GM18858 (cell line): Measurements from ENCODE around the gene CSNK2B.

Experiments
- ATAC-seq: cut with Tn5 transposase; IDR thresholded peaks from one replicate; pipeline ENCODE4 v1.9.1; 2021; ENCODE audit not compliant: unreplicated experiment

Gene CSNK2B

DNA sequence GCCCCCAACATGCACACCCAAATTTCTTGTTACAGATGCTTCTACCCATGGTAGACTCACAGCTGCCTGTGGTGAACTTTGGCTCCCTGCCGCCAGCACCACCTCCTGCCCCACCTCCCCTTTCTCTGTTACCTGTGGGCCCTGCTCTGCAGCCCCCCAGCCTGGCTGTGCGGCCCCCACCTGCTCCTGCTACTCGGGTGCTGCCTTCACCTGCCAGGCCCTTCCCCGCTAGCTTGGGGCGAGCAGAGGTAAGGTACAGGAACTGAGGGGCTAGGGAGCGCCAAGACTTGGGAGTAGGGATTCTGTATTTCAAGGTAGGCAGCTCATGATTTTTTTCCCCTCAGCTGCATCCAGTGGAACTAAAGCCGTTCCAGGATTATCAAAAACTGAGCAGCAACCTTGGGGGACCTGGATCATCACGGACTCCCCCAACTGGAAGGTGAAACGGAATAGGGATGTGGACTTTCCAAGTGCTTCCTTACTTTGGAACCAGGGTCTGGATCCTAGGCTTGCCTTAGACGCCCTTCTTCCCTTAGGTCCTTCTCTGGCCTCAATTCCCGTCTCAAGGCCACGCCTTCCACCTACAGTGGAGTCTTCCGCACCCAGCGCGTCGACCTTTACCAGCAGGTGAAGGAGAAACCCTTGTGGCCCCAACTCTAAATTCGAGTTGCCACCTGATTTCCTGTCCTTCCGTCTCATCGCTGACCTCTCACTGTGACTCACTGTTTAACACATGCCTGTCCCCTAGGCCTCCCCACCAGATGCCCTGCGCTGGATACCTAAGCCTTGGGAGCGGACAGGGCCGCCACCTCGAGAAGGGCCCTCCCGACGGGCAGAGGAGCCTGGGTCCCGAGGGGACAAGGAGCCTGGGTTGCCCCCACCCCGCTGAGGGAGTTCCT is 28.9 kb upstream of the CSNK2B start:
- no peak for ATAC-seq

DNA sequence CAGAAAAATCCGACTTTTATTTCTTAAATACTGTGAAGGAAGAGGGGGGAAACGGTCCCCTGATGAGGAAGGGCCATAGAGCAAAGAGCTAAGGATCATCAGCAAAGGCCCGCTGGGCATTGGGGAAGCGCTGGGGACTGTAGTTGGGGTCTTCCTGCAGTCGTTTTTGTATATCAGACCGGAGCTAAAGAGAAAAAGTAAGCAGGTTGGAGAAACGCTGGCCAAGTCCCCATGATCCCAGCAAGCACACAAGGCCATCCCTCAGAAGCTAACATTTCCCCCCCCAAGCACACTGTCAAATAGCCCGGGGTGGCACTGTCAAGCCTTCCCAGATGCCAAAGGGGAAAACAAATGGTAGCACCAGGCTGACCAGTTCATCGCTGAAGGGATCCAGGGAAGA is 26.8 kb upstream of the CSNK2B start:
- no peak for ATAC-seq

DNA sequence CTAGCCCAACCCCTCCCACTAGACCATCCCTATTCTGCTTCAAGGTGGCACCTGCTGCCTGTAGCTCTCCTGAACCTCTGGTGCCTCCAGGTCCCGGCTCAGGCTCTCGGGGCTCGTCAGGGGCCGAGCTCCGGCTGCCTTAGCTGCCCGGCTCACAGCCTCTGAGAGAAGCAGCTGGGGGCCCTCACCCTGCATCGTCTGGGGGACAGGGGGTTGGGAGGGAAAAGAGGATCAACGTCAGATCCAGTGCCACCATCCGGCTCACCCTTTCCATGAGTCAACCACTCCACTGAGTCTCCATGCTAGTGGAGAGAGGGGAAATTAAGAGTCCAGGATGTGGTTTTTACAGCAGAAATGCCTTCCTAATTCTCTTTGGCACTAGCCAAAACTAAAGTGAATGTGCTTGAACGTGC is 26.4 kb upstream of the CSNK2B start:
- ATAC-seq, result no peak

DNA sequence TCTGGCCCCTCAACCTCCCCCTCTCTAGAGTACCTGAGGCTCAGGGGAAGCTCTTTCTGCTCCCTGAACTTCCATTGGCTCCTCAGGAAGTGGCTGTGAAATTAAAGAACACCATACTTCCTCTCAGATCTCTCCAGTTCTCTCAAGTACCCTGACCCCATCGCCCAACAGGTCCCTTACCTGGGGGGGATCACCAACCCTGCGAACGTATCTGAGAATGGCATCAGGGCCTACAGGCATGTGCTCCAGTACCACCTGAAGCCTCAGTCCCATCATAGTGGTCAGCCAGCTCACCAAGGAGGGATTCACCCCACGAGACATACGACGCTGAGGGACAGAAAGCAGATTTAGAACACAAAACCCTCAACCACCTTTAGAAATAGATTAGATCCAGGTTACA is 25.3 kb upstream of the CSNK2B start:
- ATAC-seq, result no peak

DNA sequence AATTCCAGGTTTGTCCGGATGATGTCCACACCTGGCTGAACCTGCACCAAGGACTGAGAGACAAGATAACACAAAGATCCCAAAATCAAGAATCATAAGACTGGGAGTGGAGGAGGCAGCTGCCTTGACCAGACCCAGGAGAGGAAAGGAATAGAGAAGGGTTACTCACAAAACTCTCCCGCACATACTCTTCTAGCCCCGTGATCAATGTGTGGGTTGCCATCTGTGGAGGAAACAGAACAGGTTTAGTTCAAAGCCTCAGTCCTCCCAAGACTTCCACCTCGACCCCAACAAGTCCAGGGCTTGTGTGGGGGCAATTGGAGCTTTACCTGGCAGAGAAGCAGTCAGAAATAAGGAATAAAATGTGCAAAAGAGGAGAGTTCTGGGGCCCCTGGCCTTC is 24.5 kb upstream of the CSNK2B start:
- ATAC-seq, result no peak

DNA sequence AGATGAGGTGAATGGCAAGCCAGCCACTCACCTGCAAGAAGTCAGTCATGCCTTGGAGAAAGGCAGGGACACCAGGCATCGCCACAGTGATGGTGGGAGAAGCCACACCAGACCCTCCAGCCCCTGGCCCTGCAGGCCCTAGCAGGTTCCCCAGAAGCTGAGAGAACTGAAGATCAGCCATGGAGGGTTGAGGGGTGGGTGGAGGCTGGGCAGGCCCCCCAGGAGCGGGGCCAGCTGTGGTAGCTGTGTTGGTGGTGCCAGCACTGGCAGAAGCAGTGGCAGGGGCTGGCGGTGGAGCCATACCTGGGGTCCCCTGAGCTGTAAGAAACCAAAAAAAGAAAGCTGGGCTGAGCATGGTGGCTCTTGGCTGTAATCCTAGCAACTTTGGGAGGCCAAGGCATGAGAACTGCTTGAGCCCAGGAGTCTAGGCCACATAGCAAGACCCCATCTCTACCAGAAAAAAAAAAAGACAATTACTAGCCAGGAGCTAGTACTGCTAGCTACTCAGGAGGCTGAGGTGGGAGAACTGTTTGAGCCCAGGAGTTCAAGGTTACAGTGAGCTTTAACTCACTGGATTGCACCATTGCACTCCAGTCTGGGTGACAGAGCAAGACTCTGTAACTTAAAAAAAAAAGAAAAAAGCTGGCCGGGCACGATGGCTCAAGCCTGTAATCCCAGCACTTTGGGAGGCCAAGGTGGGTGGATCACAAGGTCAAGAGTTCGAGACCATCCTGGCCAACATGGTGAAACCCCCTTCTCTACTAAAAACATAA is 22.9 kb upstream of the CSNK2B start:
- ATAC-seq, result no peak

DNA sequence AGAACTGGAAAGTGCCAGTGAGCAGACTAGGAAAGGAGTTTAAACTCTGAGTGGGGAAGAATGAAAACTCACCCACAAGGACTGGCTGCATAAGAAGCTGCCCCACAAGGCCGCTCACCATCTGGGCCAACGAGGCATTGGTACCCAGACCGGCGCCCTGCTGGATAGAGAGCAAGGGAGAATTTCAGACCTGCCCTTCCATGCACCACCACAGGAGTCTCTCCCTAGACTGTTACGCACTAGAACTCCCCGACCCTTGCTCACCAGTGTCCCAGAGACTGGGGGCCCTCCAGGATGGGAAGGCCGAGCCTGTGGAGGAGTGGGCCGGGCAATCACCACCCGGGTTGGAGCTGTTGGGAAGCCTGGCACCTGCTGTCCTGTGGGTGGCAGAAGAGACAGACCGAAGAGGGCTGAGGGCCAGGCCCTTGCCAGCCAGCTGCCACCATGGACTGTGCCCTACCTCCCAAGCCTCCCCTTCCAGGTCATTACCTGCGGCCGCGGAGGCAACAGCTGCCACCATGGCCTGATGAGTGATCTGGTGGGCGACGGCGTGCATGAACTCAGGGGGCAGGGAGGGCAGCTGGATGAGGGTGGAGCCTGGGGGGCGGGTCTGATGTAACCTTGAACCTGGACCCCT is 21.9 kb upstream of the CSNK2B start:
- no peak for ATAC-seq

DNA sequence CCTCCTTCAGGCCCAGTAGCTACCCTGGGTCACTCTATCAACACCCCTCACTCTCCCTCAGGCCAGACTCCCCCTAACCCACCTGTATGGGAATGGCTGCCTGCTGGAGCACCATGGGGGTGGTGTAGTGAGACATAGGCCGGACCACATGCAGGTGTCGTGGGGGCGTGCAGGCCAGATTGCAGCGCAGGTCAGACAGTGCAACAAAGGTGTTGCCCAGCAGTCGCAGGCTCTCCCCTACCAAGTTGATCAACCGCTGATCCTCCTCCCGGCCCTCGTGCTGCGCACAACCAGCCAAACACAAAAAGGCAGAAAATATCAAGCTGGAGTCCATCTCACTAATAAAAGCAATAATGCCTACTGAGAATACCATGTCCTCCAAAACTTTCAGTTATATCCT is 20.6 kb upstream of the CSNK2B start:
- ATAC-seq, result no peak

DNA sequence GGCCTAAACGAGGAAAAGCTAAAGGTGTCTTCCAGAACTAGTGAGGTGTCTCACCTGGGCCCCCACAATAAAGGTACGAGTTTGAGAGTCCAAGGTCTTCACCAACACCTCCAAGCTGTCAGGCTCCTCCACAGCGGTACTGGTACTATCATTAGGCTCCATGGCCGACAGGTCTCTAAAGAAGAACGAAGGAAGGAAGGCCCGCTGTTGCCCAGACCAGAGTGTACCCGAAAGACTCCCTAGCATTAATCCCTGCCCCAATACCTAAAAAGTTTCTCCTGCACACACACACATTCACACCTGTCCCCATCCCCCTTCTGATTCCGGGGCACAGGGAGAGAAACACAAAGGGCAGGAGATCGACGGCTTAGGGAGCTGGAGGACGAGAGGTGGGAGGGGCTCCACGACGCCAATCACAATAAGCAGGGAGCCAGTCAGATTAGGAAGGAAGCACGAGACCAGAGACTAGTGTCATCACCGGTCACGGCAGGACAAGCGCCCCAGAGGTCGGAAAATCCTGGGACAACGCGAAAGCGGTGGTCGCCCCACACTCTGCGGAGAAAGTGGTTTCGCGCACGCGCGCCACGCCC is 14.2 kb upstream of the CSNK2B start:
- peak; percentile 22 for ATAC-seq

DNA sequence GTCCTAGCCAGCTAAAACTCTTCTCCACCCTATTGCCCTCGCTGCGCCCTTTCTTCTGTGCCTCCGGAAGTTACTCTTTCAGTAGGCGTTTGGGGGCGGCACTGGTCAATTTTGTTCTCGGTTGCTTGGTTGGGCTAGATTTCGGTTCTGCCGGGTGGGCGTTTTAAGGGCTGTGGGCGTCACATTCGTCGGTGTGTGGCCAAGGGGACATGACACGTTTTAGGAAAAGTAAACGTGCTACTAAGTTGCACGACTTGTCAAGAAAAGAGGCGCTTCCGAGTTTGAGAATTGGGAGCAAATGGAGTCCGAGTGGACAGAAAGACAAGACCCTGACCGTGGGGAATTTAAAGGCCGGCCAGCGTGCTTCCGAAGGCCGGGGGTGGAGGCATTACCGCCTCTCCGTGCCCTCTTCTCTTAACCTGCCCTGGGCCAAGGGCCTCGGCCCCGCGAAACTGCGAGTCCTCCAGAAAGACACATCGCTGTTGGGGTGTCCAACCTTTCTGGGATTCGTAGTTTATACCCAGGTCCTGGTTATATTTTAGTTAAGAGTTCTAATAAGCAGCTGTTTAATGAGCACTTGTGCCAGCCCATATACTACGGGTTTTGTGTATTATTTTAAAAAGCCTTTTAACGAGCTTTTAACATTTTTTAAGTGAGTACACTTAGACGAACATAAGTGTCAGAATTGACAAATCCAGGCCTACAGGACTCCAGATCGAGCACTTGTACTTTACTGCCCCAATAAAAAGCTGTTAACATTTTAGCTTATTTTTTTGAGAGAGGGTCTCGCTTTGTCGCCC is 12.8 kb upstream of the CSNK2B start:
- peak; percentile 36 for ATAC-seq

DNA sequence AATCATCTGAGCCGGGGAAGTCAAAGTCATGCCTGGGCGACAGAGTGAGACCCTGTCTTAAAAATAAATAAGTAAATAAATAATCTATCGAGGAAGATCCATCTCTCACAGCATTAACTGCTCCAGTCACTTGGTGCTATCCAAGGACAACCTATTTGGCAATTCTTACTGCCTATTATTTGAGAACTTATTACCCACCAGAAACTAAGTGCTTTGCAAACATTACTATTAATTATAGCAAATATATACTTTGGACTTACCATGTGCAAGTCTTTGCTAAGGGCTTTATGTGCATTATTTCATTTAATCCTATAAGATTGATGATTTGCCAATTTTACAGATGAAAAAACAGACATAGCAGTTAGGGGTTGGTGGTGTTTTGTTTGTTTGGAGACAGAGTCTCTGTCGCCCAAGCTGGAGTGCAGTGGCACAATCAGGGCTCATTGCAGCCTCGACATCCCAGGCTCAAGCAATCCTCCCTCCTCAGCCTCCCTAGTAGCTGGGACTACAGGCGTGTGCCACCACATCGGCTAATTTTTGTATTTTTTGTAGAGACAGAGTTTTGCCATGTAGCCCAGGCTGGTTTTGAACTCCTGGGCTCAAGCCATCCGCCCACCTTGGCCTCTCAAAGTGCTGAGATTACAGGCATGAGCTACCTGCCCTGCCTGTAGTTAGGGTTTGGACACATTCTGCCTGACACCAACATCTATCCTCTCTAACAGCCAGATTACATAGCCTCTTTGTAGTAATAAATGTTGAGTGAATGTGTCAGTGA is 11.1 kb upstream of the CSNK2B start:
- ATAC-seq, result no peak

DNA sequence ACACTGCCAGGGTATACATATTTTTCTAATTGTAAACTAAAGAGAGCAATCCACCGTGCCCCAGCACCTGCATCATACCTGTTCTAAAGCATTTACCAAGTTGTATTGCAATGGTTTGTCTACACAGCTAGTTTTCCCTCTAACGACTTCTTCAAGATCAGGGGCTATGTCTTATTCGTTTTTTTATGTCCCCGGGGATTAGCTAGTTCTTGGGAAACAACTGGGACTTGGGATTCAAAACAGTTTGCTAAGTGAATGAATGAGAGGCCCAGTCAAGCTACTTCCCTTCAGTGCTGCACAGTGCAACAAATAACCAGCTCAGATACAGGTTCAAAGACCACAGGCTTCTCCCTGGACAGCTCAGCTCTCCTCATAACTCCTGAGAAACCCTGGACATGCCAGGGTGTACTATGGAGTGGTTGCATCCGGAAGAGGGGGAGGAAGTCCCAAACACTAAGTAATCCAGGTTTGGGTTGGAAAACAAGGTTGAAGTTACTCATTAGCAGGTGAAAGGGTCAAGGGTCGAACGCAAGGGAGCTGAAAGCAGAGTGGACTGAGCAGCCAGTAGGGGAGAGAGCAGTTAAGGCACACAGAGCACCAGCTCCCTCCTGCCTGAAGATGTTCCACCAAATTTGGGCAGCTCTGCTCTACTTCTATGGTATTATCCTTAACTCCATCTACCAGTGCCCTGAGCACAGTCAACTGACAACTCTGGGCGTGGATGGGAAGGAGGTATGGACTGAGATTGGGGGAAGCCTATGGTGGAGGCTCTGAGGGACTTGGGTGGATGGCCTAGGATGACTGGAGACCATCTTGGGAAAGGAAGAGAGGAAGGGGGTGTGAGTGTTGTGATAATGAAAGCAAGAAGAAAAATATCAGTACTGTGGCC is 10.3 kb upstream of the CSNK2B start, which contains the start of gene APOM:
TSS of gene APOM (plus strand) at position 546 of the 889 bp plus-strand sequence. CDS start at position 619, 73 bp downstream.
- no peak for ATAC-seq

DNA sequence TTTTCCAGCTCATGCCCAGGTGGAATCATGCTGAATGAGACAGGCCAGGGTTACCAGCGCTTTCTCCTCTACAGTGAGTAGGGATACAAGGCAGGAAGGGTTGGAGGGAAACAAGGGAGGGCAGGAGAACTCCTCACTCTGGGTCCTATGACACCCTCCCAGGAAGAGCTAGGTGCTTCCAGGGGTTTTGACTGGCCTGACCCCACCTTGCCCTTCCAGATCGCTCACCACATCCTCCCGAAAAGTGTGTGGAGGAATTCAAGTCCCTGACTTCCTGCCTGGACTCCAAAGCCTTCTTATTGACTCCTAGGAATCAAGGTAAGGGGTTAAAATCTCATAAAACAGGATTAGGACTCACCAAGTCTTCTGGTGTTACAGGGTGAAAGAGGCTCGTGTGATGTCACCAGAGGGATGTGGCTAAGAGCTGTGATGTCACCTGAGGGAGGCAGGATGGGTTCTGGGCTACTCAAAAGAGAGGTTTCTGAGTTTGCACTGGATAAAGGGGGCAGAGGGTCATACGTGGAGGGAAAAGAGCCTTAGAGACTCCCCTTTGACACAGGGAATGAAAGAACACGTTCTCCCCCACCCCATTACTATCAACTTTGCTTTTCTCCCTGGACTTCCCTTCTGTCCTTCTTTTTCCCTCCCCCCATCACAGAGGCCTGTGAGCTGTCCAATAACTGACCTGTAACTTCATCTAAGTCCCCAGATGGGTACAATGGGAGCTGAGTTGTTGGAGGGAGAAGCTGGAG is 8.3 kb upstream of the CSNK2B start:
- no peak for ATAC-seq

DNA sequence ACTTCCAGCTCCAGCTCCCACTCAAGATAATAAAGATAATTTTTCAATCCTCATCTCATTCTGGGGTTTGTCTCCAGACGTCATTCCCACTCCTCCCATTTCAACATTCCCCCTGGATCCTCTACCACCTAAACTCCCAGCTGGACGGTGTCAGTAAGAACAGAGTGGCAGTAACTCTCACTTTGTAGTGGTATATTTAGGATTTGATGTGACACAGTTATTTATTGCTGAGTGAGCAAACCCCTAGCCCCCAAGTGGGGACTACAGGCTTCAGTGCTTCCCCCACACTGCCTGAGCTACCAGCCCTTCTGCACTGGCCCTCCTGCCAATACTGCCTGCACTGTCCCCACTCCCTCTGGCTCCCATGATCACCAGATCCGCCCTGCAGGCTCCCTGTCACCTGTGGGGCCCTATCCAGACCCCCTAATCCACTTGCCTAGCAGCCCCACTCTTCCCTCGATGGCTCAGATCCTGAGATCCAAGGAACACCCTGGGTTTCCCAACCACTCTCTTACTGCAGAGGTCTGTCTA is 7.7 kb upstream of the CSNK2B start:
- ATAC-seq, result no peak

DNA sequence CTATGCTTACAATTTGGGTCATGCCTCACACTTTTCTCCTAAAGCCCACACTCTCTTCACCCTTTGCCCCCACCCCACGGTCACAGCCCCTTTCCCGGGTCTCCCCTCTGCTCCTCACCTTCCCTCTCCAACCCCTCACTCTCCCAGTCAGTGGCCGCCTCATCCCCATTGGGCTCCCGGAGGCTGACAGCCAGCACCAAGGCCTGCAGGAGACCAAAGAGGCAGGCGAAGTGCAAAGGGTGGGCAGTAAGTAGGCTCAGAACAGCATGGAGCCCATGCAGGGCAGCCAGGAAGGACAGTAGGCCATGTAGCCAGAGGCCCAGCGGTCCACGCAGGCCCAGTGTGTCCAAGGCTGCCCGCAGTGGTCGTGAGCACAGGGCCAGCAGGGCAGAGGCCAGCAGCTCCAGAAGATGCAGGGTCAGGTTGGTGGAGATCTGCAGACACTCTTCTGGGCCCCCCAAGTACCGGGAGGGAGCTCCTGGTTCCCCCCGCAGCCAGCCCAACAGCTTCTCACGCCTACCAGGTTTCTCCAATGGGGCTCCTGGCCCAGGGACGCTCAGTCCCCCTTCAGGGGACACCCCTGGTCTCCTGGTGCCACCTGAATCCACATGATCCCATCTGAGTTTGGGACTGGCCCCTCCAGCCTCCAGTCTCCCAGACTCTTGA is 6.8 kb upstream of the CSNK2B start:
- ATAC-seq, result no peak

DNA sequence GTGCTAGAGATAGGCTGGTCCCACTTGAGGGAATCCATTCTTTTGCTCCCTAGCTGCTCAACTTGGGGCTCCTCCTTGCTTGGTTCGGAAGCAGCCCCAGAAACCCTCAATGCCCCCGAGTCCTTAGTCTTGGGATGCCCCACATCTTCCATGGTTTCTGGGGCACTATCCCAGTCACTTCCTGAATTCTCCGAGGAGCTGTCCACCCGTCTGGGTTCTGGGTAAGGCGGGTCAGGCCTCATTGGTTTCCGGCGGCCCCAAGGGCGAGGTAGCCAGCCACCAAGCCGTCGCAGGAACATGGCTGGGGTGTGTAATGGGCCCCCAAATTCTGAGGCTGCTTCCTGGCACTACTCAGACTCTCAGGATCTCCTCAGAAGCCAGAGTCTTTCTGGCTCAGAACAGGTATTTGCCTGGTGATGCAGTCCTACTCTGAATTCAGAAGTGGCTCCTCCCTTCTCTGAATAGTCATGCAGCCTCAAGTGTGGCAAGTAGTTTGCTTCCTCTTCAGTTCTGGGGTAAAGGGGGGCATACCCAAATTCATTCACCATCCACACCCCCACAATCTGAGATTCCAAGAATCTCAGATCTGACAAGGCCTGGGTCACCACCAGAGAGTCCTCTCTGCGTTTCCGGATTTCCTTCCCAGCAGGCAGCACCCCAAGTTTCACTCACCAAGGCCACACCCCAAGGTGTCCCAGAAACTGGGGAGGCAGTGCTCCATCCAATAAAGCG is 6.1 kb upstream of the CSNK2B start:
- ATAC-seq, result no peak
